ENCODE data around the gene B3GNT4. TPM values are rescaled to one million over a fixed set of nuclear protein-coding genes. Genes with fewer than 3 reads are reported as not detected.

B3GNT4 gene
- total and polyA plus RNA-seq, 2 of the 8 experiments (the other 6 are each of a cell fraction or from before 2014, with no cell fraction given), result 1.1 to 1.4 TPM

DNA sequence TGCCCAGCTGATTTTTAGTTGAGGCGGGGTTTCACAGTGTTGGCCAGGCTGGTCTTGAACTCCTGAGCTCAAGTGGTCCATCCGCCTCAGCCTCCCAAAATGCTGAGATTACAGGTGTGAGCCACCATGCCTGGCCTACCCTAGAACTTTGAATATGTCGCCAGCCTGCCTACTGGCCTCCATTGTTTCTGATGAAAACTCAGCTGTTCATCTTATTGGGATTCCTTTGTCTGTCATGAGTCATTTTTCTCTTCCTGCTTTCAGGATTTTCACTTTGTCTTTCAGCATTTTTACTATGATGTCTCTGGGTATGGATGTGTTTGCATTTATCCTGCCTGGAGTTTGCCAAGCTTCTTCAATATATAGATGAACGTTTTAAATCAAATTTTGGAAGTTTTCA, 8.1 kb upstream of the B3GNT4 start (continued):
- TF ChIP-seq, protein P1, sequence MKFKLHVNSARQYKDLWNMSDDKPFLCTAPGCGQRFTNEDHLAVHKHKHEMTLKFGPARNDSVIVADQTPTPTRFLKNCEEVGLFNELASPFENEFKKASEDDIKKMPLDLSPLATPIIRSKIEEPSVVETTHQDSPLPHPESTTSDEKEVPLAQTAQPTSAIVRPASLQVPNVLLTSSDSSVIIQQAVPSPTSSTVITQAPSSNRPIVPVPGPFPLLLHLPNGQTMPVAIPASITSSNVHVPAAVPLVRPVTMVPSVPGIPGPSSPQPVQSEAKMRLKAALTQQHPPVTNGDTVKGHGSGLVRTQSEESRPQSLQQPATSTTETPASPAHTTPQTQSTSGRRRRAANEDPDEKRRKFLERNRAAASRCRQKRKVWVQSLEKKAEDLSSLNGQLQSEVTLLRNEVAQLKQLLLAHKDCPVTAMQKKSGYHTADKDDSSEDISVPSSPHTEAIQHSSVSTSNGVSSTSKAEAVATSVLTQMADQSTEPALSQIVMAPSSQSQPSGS (IDR thresholded peaks at IDR 0.05; ENCODE audit: low read length), result no peak
- TF ChIP-seq, protein P2, sequence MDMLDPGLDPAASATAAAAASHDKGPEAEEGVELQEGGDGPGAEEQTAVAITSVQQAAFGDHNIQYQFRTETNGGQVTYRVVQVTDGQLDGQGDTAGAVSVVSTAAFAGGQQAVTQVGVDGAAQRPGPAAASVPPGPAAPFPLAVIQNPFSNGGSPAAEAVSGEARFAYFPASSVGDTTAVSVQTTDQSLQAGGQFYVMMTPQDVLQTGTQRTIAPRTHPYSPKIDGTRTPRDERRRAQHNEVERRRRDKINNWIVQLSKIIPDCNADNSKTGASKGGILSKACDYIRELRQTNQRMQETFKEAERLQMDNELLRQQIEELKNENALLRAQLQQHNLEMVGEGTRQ (IDR thresholded peaks at IDR 0.05; ENCODE audit: low read length), result no peak
- TF ChIP-seq, protein P3, sequence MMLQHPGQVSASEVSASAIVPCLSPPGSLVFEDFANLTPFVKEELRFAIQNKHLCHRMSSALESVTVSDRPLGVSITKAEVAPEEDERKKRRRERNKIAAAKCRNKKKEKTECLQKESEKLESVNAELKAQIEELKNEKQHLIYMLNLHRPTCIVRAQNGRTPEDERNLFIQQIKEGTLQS (IDR thresholded peaks at IDR 0.05; ENCODE audit: insufficient read depth, low read depth, low read length), result no peak
- no peak for TF ChIP-seq BACH1 (IDR thresholded peaks at IDR 0.05; ENCODE audit: low read length)
- TF ChIP-seq SIRT6 (IDR thresholded peaks at IDR 0.05; ENCODE audit: low read length), result no peak
- TF ChIP-seq MAFK (IDR thresholded peaks at IDR 0.05; ENCODE audit: low read depth, low read length), result no peak
- TF ChIP-seq ASH2L (IDR thresholded peaks at IDR 0.05; ENCODE audit: low read length), result no peak

All from H1 (cell line).